SK-N-DZ (cell line): ENCODE data around the gene DPH2.

Experiments used
- DNase-seq: peaks from one replicate; pipeline ENCODE4 v3.0.0-alpha.2; 2015; ENCODE audit warnings: low spot score

DPH2 gene

GRCh38 chr1:43965316-43965715, 4.5 kb upstream of the DPH2 start:
- DNase-seq, result no peak

DNA sequence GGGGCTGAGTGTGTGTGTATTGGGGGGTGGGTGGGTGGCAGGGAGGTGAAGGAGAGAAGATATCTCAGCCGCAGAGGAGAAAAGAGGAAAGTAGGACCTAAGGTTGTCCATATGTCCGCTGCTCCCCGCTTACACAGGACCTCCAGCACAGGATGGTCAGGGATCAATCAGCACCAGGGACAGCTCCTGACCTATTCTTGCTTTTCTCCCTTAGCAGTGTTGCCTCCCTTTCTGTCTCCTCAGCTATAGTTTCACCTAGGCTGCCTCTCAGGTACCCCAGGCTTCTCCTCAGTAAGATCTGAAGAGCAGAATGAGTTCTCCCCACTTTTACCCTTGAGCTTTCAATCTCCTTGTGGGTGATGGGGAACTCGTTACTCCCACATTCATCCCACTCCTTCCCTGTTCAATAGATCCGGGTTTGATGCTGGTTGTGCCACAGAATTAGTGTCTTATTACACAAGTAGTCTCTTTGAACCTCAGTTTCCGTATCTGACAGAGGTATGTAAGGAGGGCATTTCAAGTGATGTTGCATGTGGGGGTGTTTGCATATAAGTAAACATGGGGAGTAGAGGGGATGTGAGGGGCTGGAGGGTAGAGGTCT, 1.4 kb upstream of the DPH2 start:
- no peak for DNase-seq

DNA sequence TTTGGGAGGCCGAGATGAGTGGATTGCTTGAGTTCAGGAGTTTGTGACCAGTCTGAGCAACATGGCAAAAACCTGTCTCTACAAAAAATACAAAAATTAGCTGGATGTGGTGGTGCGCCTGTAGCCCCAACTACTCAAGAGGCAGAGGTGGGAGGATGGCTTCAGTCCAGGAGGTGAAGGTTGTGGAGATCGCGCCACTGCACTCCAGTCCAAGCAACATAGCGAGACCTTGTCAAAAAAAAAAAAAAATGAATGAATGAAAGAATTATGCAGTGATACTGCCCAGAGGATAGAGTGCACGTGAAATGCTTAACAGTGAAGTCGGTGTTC, 429 bp upstream of the DPH2 start:
- no peak for DNase-seq

GRCh38 chr1:43970502-43970901, 692 bp downstream of the DPH2 start:
- no peak for DNase-seq

- no peak for DNase-seq
Observed at GRCh38 chr1:43970911-43971310, 1.1 kb downstream of the DPH2 start.

DNA sequence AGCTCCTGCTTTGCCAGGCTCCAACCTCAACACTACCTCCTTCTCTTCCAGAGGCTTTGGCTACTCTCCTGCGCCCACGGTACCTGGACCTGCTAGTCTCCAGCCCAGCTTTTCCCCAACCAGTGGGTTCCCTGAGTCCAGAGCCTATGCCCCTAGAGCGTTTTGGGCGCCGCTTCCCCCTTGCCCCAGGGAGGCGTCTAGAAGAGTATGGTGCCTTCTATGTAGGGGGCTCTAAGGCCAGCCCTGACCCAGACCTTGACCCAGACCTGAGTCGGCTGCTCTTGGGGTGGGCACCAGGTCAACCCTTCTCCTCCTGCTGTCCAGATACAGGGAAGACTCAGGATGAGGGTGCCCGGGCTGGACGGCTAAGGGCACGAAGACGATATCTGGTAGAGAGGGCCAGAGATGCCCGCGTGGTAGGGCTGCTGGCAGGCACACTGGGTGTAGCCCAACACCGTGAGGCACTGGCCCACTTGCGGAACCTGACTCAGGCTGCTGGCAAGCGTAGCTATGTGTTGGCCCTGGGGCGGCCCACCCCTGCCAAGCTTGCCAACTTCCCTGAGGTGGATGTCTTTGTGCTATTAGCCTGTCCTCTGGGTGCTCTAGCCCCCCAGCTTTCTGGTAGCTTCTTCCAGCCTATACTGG, 1.6 kb downstream of the DPH2 start:
- no peak for DNase-seq

DNA sequence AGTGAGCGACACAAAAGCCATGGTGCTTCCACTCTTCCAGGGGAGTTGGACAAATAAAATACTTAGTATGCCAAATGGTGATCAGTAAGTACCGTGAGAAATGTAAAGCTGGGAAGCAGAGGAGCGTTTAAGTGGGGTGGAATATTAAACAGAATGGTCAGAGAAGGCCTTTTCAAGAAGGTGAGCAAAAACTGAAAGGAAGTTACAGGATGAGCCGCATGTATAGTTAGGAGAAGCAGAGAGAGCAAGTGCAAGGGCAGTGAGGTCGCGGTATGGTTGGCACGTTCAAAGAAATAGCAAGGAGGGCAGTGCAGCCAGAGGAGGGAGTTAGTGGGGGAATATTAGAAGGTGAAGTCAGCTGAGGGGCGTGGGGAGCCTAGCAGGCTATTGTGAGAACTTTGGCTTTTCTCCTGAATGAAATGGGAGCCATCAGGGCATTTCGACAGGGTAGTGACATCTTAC, 4.2 kb downstream of the DPH2 start:
- DNase-seq, result no peak

- peak; percentile 87 for DNase-seq
Observed at GRCh38 chr1:43974443-43975248, 4.8 kb downstream of the DPH2 start, which contains the start of gene ATP6V0B. Gene ATP6V0B (plus strand): TSS chr1:43974960. CDS start chr1:43975041, 81 bp downstream.

- no peak for DNase-seq
Observed at GRCh38 chr1:43975249-43975961, 5.6 kb downstream of the DPH2 start.

GRCh38 chr1:43976045-43976444, 6.2 kb downstream of the DPH2 start:
- DNase-seq, result no peak

DNA sequence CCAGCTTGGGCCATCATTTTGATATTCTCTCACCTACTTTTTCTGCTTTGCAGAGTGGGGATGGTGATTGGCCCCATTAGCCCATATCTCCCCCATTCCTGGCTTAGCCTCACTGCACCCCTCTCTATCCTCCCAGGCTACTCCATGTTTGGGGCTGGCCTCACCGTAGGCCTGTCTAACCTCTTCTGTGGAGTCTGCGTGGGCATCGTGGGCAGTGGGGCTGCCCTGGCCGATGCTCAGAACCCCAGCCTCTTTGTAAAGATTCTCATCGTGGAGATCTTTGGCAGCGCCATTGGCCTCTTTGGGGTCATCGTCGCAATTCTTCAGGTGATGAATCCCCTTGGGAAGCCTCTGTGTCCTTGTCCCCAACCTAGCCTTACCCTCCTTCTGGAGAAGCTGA, 7.1 kb downstream of the DPH2 start:
- no peak for DNase-seq

DNA sequence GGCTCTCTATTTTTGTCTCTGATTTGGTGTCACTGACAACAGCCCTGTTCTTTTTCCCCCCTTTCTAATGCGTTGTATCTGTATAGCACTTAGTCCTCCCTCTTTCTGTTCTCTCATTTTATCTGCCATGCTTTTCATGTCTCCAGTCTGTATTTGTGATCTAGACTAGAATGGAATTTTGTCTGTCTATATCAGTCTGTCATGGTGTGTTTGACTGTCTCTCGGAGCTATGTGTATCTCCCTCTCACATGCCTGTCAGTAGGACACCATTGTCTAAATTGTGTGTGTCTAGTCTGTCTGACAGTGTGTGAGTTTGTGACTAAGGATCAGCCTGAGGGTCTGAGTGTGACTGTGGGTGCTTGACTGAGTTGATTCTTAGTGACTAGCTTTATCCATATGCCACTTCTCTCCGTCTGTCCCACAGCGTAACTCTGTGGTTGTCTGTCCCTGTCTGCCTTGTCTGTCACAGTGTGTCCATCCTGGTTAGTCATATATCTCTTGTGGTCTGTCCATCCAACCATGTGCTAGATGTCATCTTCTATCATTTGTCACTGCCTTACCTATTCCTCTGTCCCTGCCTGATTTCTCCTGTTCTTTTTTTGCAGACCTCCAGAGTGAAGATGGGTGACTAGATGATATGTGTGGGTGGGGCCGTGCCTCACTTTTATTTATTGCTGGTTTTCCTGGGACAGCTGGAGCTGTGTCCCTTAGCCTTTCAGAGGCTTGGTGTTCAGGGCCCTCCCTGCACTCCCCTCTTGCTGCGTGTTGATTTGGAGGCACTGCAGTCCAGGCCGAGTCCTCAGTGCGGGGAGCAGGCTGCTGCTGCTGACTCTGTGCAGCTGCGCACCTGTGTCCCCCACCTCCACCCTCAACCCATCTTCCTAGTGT, 7.8 kb downstream of the DPH2 start:
- no peak for DNase-seq

- DNase-seq, result no peak
Observed at GRCh38 chr1:43978264-43978550, 8.4 kb downstream of the DPH2 start.

DNA sequence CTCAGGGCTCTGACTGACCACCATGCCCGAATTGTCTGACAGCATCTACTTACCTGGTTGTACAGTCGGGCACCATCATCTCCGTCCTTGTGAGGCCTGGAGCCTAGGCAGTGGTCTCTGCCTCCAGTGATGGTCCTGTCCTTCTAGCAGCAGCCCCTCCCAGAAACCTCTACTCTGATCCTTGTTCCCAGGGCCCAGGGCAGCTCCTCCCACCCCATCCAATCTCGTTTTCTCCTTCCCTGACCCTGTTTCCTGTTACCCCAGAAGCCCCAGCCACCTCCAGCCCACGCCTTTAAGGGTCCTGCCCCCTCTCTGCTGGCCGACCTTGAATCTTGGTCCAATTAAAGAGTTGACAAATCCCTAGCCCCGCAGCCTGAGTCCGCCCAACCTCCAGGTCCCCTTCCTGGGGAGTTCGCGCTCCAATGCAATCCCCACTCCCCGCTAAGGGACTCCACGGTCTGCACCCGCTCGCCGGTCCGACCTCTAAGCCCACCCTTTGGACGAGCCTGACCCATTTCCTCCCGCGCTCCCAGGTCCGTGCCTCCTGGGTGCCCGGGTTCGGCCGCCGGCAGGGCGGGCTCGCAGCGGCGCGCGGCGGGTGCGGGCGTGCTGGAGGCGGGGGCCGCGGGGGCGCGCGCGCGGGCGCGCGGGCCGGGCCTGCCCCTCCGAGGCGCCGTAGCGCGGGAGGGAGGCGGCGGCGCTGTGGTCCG, 8.9 kb downstream of the DPH2 start, which contains the start of gene B4GALT2:
Gene B4GALT2 (plus strand): TSS at position 660 of the 710 bp plus-strand sequence. CDS start 1,951 bp downstream, outside the sequence.
- DNase-seq, result peak; percentile 44

DNA sequence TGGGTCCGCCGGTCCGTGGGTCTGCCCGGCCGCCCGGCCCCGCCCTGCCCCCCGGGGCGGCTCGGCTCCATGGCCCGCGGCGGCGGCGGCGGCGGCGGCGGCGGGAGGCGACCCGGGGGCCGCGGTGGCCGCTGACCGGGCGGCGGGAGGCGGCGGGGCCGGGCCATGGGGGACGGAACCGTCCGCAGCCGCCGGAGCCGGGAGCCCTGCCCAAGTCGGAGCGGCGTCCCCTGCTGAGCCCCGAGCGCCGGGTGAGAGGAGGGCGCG, 9.4 kb downstream of the DPH2 start:
- DNase-seq, result no peak

DNA sequence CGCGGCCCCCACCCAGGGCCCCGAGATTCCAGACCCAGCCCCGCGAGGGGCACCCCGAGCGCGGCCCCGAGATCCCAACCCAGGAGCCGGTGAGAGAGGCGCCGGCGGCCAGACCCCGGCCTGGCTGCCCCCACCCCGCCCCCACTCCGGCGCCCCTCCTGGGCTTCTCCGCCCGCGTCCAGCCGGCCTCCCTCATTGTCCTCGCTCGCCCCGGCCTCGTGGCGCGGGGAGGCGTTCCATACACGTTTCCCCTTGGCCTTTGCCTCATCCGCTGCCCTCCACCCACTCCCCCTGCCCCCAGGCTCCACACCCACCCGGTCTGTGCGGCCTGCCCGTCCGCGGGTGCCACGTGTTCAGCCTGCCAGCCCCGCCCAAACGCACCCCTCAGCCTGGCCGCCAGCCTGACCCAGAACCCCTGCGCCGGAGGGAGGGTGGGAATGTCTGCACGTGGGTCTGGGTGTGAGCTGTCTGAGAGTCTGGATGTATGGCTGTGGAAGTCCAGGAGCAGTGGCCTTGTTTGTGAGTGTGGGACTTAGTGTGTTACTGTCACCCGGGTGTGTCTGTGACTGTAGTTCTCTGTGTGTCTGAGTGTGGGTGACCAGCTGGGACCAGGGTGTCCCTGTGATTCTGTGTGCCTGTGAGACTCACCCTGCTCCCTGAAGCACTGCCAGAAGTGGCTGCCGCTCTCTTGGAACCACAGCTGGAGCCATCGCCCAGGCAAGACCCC, 9.9 kb downstream of the DPH2 start:
- no peak for DNase-seq

DNA sequence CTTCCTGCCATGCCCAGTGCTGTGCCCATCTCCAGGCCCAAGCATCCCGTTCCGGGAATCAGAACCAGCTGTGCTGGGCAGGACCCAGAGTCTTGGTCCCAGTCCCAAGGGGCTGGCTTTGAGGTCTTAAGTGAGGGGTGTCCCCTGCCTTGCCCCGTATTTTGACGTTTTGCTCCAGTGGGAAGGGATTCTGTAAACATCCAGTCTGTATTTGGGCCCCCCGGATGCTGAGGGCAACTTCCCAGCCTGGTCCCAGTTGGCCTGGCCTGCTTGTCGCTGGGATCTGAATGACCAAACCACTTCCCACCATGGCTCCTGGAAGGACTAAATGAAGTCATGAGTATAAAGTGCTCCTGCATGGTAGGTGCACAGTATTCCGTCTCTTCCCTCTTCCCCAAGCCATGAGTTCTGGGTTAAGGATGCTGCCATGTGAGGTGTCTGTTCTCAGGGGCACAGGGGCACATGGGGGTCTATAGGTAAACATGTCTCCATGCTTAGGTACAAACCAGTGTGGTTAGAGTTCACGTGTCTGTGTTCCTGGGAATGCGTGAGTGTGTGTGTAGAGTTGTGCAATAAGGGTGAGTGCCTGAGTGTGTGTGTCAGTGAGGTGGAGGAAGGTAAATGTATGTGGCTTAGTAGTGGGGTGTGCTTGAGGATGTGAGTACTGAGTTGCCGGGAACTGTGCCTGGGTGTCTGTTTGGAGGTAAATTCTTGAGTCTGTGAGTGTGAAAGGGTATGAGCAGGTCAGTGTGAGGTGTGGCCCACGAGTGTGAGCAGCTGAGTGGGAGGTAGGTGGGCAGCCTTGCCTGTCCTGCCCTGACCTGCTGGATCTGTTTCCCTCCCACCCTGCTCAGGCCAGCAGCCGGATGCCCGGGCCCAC, 10.7 kb downstream of the DPH2 start:
- DNase-seq, result no peak

GRCh38 chr1:43981135-43981491, 11.3 kb downstream of the DPH2 start:
- no peak for DNase-seq

DNA sequence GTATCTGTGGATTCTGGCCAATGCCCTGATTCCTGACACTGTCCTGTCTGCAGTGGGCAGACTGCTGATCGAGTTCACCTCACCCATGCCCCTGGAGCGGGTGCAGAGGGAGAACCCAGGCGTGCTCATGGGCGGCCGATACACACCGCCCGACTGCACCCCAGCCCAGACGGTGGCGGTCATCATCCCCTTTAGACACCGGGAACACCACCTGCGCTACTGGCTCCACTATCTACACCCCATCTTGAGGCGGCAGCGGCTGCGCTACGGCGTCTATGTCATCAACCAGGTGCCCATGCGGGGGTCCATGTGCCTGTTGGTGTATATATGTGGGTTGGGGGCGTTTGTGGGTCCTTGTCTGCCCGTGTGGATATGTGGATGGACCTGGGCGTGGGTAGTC, 11.8 kb downstream of the DPH2 start:
- no peak for DNase-seq
